NCI-H2081 treated with DMSO at 0.1 percent for 48 hours (cell line): ENCODE data around the gene NHERF2.
"Not testable (repeated sequence)": the region's sequence is repeated elsewhere in the genome, so short reads cannot be mapped to it uniquely, and the experiment has no call there.

ENCODE experiments used
- DNase-seq: peaks from one replicate; lab custom pipeline; 2025; lab: John Stamatoyannopoulos, UW

Gene NHERF2

GRCh38 chr16:2007081-2007836 lies 19.4 kb upstream of the NHERF2 start:
- no peak for DNase-seq

DNA sequence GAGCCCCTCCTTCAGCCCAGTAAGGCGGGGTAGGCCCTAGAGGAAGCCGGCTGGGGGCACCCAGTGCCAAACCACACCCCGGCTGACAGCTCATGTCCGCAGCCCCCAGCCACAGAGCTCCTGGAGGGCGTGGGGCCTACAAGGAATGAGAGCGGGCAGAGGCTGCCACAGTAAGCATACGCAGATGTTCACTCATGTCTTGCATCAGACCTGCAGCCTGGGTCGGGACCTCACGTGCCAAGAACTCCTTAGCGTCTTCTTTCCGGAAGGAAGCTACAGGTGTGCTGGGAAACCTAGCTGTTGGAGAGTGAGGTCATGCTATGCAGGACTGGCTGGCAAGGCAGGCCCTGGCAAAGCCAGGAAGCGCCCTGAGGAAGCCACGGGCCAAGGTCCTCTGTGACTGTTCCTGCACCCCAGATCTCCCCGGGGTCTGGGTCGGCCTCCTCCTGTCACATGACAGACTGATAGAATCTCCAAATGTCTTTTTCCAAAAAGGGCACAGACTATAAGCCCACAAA lies 18.6 kb upstream of the NHERF2 start:
- DNase-seq = no peak

DNA sequence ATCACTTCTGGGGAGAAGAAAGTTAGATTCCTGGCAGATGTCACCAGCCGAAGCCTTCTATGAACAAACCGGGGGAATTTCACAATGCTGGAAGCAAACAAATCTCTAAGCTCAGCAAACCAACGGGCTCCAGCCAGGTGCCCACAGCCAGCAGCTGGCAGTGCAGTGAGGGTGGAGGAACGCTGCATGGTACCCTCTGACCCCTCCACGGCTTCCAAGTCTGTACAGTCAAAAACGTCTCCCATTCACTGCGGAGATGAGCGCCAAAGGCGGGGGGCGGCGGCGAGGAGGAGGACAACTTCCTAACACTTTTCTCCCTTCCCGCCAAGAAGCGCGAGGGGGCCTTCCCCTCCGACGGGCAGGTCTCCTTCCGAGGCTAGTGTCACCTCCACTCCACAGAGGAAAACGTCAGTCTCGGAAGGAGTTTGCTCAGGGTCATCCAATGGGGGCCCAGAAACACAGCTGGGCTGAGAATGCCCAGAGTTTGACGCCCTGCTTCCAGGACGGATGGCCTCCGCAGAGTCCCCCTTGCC lies 18.0 kb upstream of the NHERF2 start:
- no peak for DNase-seq

- DNase-seq = no peak
Measured at GRCh38 chr16:2009164-2009711, 17.5 kb upstream of the NHERF2 start.

GRCh38 chr16:2009791-2010510 lies 16.8 kb upstream of the NHERF2 start, which contains the start of gene ZNF598:
ZNF598 (minus strand) TSS chr16:2009821.
- DNase-seq = no peak

GRCh38 chr16:2011726-2012125 lies 15.0 kb upstream of the NHERF2 start:
- not testable (repeated sequence) for DNase-seq

- no peak for DNase-seq
Measured at GRCh38 chr16:2013527-2013926, 13.2 kb upstream of the NHERF2 start.

DNA sequence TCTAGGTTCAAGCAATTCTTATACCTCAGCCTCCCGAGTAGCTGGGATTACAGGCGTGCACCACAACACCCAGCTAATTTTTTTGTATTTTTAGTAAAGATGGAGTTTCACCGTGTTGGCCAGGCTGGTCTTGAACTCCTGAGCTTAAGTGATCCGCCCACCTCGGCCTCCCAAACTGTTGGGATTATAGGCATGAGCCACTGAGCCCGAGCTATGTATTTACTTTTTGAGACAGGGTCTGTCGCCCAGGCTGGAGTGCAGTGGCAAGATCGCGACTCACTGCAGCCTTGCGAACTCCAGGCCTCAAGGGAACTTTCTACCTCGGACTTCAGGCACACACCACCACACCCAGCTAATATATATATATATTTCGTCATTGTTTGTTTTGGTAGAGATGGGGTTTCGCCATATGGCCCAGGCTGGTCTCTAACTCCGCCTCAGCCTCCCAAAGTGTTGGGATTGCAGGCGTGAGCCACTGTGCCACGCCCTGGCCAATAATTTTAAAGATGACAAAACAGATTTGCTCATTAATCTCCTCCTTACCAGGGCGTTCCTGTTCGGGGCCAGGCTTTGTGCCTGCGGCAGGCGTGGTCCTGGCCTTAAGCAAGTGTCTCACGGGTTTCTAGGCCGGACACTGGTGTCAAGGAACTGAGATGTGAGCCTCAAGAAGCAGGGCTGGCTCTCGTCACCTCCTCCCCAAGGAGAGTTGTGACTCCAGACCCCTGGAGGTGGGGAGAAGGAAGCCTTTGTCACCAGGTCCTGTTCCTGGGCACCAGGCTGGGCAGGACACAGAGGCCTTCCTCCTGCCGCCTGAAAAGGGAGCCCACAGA lies 11.4 kb upstream of the NHERF2 start:
- no peak for DNase-seq

GRCh38 chr16:2015947-2016208 lies 10.8 kb upstream of the NHERF2 start:
- no peak for DNase-seq

DNA sequence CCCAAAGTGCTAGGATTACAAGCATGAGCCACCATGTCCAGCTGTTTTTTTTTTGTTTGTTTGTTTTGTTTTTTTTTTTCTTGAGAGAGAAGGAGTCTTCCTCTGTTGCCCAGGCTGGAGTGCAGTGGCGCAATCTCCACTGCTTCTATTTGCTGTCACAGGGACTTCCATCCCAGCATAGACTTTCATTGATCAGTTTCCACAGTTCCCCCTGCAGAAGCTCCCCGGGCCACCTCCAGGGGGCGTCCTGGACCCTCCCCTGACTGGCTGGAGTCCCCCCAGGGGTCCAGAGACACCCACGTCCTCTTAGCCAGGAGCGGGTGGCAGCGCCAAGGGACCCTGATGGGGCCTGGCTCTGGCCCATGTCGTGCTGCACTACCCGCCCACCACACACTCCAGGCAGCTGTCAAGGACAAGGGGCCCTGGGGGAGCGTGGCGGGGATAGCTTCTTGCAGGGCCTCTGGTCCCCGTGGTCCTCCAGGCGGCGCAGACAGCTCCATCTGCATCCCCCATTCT lies 10.2 kb upstream of the NHERF2 start:
- DNase-seq = no peak

GRCh38 chr16:2019518-2019920 lies 7.2 kb upstream of the NHERF2 start, which contains the start of gene NPW:
NPW (plus strand) TSS chr16:2019785.
- DNase-seq = no peak

GRCh38 chr16:2019921-2020831 lies 6.5 kb upstream of the NHERF2 start:
- DNase-seq = no peak

GRCh38 chr16:2022723-2023091 lies 4.0 kb upstream of the NHERF2 start:
- no peak for DNase-seq

- DNase-seq = no peak
Measured at GRCh38 chr16:2023092-2024031, 3.3 kb upstream of the NHERF2 start.

- no peak for DNase-seq
Measured at GRCh38 chr16:2024032-2024420, 2.7 kb upstream of the NHERF2 start.

- DNase-seq = no peak
Measured at GRCh38 chr16:2025251-2025650, 1.5 kb upstream of the NHERF2 start.

DNA sequence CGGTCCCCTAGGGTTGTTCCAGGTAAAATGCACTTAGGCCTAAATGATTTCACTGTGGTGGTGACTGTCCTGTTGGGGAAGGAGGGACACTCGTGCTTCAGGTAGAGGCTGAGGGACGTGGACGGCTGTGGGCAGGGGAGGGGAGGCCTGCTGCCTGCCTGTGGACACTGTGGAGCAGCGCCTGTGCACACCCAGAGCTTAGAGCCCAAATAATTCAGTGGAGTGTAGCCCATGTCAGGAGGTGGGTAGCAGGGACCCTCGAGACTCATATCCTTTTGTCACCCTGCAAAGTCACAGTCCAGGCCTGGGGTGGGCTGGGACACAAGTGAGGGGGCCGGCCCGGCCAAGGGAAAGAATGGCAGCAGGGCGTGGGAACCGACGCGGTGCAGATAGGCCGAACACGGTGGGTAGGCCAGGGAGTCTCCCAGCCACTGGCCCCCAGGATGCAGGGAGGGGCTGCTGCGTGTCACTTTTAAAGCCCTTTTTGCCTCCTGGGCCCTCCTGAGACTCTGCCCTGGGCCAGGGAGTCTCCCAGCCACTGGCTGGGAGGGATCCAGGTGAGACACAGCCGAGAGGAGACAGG lies 733 bp upstream of the NHERF2 start:
- DNase-seq = no peak

DNA sequence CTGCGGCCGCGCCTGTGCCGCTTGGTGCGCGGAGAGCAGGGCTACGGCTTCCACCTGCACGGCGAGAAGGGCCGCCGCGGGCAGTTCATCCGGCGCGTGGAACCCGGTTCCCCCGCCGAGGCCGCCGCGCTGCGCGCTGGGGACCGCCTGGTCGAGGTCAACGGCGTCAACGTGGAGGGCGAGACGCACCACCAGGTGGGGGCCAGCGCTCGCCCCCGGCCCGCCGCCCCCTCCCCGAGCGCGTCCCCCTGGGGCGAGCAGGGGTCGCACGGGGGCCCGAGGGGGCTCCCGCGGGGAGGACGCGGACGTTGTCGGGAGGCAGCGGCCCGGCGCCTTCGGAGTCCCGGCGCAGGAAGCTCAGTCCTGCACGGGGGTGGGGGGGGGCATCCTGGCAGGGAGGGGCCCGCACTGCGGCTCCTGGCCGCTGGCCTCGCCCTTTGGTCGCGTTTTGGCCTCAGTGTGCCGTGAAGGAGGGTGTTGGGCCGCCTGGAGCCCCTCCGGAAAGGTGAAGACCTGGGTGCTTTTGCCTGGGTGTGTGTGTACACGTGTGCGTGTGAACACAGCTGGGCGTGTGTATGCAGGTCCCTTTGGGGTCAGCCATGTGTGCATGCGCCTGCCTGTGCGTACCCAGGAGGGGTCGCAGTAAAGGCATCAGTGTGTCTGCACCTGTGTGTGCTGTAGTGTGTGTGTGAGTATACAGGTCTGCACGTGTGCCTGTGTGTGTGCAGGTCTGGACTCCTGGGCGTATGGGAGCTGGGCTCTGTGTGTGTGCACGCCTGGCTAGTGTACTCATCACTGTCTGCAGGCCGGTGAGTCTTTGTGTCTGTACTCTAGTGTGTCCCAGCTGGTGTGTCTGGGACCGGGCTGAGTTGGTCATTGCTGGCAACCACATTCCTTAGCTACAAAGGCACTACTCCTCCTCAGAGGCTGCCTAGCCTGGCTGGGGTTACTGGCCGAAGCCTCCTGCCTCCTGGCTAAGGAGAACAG lies 615 bp downstream of the NHERF2 start:
- DNase-seq = no peak
